ENCODE results near the gene KCNE5.
"Not testable (repeated sequence)": the region's sequence is repeated elsewhere in the genome, so short reads cannot be mapped to it uniquely, and the experiment has no call there.

KCNE5 gene

GRCh38 chrX:109601486-109601885, 23.5 kb downstream of the KCNE5 start:
- DNase-seq, result no peak

- no peak for DNase-seq
These were observed 24.7 kb downstream of the KCNE5 start for GRCh38 chrX:109600237-109600651.

- DNase-seq, result no peak
These were observed 29.0 kb downstream of the KCNE5 start for GRCh38 chrX:109596015-109596414.

- no peak for DNase-seq
These were observed 34.8 kb downstream of the KCNE5 start for GRCh38 chrX:109590176-109590575.

DNA sequence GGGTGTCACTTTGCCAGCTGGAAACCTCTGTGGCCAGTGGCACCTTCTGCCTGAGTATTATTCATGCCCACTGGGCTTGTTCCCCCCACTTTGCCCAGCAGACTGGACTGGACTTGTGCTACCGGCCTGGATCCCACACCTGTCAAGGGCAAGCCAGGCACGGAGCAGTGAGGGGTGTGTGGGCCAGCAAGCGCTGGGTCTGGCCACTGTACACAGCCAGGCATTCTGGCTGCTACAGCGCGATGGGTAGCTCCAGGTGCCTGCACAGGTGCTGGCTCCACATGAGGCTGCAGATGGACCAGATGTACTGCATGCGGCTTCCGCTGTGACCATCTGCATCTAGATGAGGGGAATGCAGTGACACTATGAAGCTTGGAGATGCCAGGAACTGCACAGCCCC, 39.5 kb downstream of the KCNE5 start:
- DNase-seq, result no peak

GRCh38 chrX:109578916-109579315, 46.1 kb downstream of the KCNE5 start:
- DNase-seq, result no peak

DNA sequence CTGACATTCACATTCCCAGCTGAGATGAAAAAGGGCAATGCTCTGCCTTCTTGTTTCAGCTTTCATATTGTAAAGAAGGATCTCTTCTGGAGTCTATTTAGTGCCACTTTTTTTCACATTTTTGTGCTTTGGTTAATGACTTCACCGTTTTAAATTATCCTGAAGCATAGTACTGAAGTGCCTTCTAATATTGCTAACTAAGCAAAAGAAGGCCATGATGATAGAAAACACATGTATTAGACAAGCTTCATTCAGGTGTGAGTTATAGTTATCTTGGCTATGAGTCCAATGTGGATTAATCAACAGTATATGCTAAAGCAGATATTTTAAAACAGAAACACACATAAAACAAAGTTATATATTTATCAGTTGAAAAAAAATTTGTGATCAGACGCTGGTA, 47.9 kb downstream of the KCNE5 start:
- DNase-seq, result no peak

DNA sequence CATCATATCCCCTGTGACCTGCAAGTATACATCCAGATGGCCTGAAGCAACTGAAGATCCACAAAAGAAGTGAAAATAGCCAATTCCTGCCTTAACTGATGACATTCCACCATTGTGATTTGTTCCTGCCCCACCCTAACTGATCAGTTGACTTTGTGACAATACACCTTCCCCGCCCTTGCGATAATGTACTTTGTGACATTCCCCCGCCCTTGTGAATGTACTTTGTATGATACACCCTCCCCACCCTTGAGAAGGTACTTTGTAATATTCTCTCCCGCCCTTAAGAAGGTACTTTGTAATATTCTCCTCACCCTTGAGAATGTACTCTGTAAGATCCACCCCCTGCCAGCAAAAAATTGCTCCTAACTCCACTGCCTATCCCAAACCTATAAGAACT, 48.9 kb downstream of the KCNE5 start:
- not testable (repeated sequence) for DNase-seq
